GM23338 (cell line): ENCODE results near the gene MRPL28. TPM values are rescaled to one million over a fixed set of nuclear protein-coding genes. Genes with fewer than 3 reads are reported as not detected.

Experiments
- ATAC-seq: fragments of 200-7000 bp; cut with Tn5 transposase; 3 replicates; pipeline ENCODE4 v1.9.1; 2020
- DNase-seq: peaks from one replicate; pipeline ENCODE4 v3.0.0-alpha.2; 2015; ENCODE audit warnings: low spot score
- H2AFZ ChIP-seq: fragments of 200-600 bp; sonication (generic); 2 replicates; pipeline ENCODE4 v1.8.0; 2016; ENCODE audit warnings: antibody characterized with exemption, mild to moderate bottlenecking, moderate library complexity
- H3F3A ChIP-seq: fragments of 200-600 bp; sonication (generic); replicated peaks from 2 replicates; pipeline ENCODE4 v1.8.0; 2017; ENCODE audit warnings: antibody characterized with exemption, mixed run types, low read depth
- H3K27ac ChIP-seq: fragments of 200-600 bp; sonication (generic); 2 replicates; pipeline ENCODE4 v1.6.1; 2016; ENCODE audit warnings: low read depth
- H3K27me3 ChIP-seq: fragments of 200-600 bp; sonication (generic); 2 replicates; pipeline ENCODE4 v1.8.0; 2016; ENCODE audit warnings: mild to moderate bottlenecking, mixed run types, moderate library complexity; ENCODE audit not compliant: insufficient read depth
- H3K36me3 ChIP-seq: fragments of 200-600 bp; sonication (generic); 2 replicates; pipeline ENCODE4 v1.8.0; 2016; ENCODE audit warnings: mild to moderate bottlenecking; ENCODE audit not compliant: insufficient read depth
- H3K4me1 ChIP-seq: fragments of 200-600 bp; sonication (generic); 2 replicates; pipeline ENCODE4 v1.8.0; 2016; ENCODE audit warnings: mild to moderate bottlenecking, moderate library complexity; ENCODE audit not compliant: insufficient read depth
- H3K4me2 ChIP-seq: fragments of 200-600 bp; sonication (generic); 2 replicates; pipeline ENCODE4 v1.7.1; 2017; ENCODE audit warnings: mixed run types
- H3K4me3 ChIP-seq: fragments of 200-600 bp; sonication (generic); 2 replicates; pipeline ENCODE4 v1.6.1; 2016; ENCODE audit warnings: mixed run types
- H3K79me2 ChIP-seq: fragments of 200-600 bp; sonication (generic); replicated peaks from 2 replicates; pipeline ENCODE4 v1.8.0; 2017; ENCODE audit warnings: mild to moderate bottlenecking; ENCODE audit not compliant: insufficient read depth
- H3K9me2 ChIP-seq: fragments of 200-600 bp; sonication (generic); 2 replicates; pipeline ENCODE4 v1.8.0; 2017; ENCODE audit not compliant: insufficient read depth
- H4K20me1 ChIP-seq: fragments of 200-600 bp; sonication (generic); replicated peaks from 2 replicates; pipeline ENCODE4 v1.8.0; 2017; ENCODE audit warnings: mild to moderate bottlenecking; ENCODE audit not compliant: insufficient read depth
- H3K27ac Mint-ChIP-seq: 2 replicates; pipeline ENCODE4 v1.8.0; 2020; ENCODE audit warnings: inconsistent platforms, mild to moderate bottlenecking, moderate library complexity, mixed read lengths
- H3K27me3 Mint-ChIP-seq: 3 replicates; pipeline ENCODE4 v1.8.0; 2022; ENCODE audit warnings: low read depth, mild to moderate bottlenecking, moderate library complexity, mixed read lengths, inconsistent platforms; ENCODE audit not compliant: insufficient read depth, poor library complexity
- H3K36me3 Mint-ChIP-seq: 3 replicates; pipeline ENCODE4 v1.8.0; 2021; ENCODE audit warnings: low read depth, mild to moderate bottlenecking, inconsistent platforms, moderate library complexity, mixed read lengths
- H3K4me1 Mint-ChIP-seq: 3 replicates; pipeline ENCODE4 v1.8.0; 2020; ENCODE audit warnings: mild to moderate bottlenecking, inconsistent platforms, mixed read lengths
- H3K4me3 Mint-ChIP-seq: 3 replicates; pipeline ENCODE4 v1.8.0; 2021; ENCODE audit warnings: moderate library complexity, mild to moderate bottlenecking, inconsistent platforms, mixed read lengths
- H3K9me3 Mint-ChIP-seq: 3 replicates; pipeline ENCODE4 v1.8.0; 2020; ENCODE audit warnings: moderate library complexity, mild to moderate bottlenecking, inconsistent platforms, mixed read lengths
- CREB1 ChIP-seq: fragments of 250-450 bp; sonication (Bioruptor Pico); IDR thresholded peaks from 2 replicates; pipeline ENCODE4 v1.5.0; 2020; ENCODE audit warnings: low read depth, mild to moderate bottlenecking, moderate library complexity
- POLR2AphosphoS5 ChIP-seq: IDR thresholded peaks from 2 replicates; pipeline ENCODE4 v1.6.1; 2016; ENCODE audit warnings: antibody characterized with exemption, low read depth
- polyA plus RNA-seq: library from polyadenylated mRNA; unstranded; fragments of >200 nt; fragmentation: Nextera tagmentation; extraction: Ambion mirVana; gene quantifications from 2 replicates; pipeline ENCODE4 v1.2.1, GENCODE V29; 2016
- total RNA-seq: library from RNA; depleted of rRNA; stranded (reverse); fragments of >200 nt; shearing (Covaris generic); gene quantifications from 2 replicates; pipeline ENCODE4 v1.2.3, GENCODE V29; 2014
- TF ChIP-seq, protein P1 (sequence below), 2 experiments: fragments of 200-600 bp in 1 of 2; sonication (generic) in 1 of 2; conservative IDR thresholded peaks; 2 replicates each; pipeline versions ENCODE4 v1.5.1 to v1.6.1; 2016 to 2017; ENCODE audit warnings: antibody characterized with exemption in 2 of 2, low read depth in 2 of 2, mild to moderate bottlenecking in 2 of 2, moderate library complexity in 1 of 2

MRPL28 gene
- total and polyA plus RNA-seq, 2 experiments from 2014 or later = 135 to 169 TPM

DNA sequence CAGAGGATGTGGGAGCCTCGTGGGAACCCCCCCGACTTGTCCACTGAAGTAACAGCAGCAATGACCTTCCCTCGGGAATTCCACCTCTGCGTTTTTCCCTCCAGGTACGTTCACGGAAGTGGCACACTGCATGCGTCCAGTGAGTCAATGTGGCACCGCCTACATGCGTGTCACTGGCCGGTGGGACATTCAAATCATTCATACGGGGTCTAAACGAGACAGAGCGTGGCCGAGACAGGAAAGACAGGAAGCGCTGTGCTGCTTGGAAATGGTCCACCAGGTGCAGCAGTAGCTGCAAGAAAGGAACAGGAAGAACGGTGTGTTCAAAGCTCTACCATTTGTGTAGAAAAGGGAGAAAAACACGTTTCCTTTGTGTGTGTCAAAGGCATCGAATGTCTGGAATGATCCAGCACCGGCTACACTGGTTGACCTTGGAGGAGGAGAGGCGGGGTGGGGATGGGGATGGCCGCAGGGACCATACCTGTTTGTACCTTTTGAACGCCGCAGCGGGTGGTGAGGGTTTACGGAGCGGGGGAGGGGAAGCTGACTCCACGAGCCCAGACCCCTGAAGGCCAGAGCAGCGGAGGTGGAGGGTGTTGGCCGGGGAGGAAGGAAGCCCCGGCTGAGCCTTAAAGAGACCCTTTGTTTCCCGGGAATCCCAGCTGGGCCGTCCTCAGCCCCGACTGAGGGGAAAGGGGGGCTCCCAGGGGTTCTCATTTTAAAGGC, 13.2 kb upstream of the MRPL28 start:
- H3K27ac Mint-ChIP-seq = peak overlapping the region; percentile 93
- H3K4me3 Mint-ChIP-seq = peak overlapping the region; percentile 87
- Histone ChIP-seq H3K4me1 (peaks cover 42% of the 10 kb centered on the region), H3K9me2 (no peaks in the 10 kb centered on the region), H3F3A (peaks cover 39% of the 10 kb centered on the region), H3K36me3 (no peaks in the 10 kb centered on the region), H3K4me3 (peak overlapping the region; percentile 84), H3K4me2 (peak overlapping the region; percentile 82), H4K20me1 (peaks cover 5% of the 10 kb centered on the region), H3K79me2 (peaks cover 29% of the 10 kb centered on the region), H3K27me3 (no peaks in the 10 kb centered on the region), H2AFZ (no peak overlapping the region), H3K27ac (peak overlapping the region; percentile 98)
- TF ChIP-seq POLR2AphosphoS5 = peak; percentile 44
- TF ChIP-seq, protein P1, sequence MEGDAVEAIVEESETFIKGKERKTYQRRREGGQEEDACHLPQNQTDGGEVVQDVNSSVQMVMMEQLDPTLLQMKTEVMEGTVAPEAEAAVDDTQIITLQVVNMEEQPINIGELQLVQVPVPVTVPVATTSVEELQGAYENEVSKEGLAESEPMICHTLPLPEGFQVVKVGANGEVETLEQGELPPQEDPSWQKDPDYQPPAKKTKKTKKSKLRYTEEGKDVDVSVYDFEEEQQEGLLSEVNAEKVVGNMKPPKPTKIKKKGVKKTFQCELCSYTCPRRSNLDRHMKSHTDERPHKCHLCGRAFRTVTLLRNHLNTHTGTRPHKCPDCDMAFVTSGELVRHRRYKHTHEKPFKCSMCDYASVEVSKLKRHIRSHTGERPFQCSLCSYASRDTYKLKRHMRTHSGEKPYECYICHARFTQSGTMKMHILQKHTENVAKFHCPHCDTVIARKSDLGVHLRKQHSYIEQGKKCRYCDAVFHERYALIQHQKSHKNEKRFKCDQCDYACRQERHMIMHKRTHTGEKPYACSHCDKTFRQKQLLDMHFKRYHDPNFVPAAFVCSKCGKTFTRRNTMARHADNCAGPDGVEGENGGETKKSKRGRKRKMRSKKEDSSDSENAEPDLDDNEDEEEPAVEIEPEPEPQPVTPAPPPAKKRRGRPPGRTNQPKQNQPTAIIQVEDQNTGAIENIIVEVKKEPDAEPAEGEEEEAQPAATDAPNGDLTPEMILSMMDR (conservative IDR thresholded peaks at IDR 0.05; ENCODE audit: low read depth in 2 of 2) = no peak
- no peaks in the 10 kb centered on the region; the same call in 2 of the 3 replicates for H3K9me3 Mint-ChIP-seq
- DNase-seq (peak; percentile 90), ATAC-seq (peak; percentile 44)
- H3K36me3 Mint-ChIP-seq = peaks cover 15% of the 10 kb centered on the region; the same call in 2 of the 3 replicates
- peaks cover 41% of the 10 kb centered on the region for H3K27me3 Mint-ChIP-seq
- peaks cover 45% of the 10 kb centered on the region for H3K4me1 Mint-ChIP-seq

DNA sequence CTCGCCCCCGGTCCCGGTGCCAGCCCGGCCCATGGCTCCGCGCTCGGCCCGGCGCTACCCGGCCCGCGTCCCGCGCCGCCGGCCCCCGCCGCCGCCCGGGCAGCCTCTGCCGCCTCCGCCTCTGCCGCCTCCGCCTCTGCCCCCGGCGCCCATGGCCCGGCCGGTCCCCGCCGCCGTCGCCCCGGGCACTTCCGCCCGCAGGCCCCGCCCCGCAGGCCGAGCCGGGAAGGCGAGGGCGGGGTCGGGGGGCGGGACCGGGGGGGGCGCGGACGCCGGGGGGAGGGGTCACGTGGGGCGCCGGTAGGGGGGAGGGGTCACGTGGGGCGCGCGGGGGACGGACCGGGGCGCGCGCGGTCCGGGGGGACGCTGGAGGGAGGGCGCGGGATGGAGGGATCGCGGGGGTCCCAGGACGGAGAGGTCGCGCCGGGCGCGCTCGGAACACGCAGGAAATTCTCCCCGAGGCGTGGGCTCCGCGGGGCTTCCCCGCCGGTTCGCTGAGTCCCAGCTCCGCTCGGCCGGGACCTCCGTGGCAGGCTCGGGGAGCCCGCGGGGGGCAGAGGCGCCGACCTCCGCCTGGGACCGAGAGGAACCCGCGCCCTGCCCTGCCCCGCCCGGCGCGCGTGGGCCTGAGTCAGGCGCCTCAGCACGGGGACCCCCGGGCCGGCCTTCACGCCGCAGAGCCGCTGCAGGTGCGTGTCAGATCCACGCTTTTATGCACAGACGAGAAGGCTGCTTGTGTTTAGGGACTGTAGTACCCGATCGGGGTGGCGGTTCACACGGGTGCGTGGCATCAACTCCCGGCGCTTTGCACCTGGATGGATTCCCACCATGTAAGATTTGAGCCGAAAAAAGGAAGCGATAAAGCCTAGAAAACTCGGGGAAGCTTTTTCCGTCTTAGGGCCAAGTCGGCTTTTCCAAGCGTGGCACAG, 11.7 kb upstream of the MRPL28 start, which contains the start of gene PGAP6:
TSS of gene PGAP6 (minus strand) at position 190 of the 929 bp plus-strand sequence. CDS start at position 33, 157 bp downstream.
- DNase-seq (peak; percentile 71), ATAC-seq (no peak)
- peak within 1 kb of the TSS; percentile 87 for H3K4me3 Mint-ChIP-seq
- Histone ChIP-seq H3F3A (peaks cover 37% of the 10 kb centered on the region), H3K9me2 (no peaks in the 10 kb centered on the region), H3K4me2 (peak within 1 kb of the TSS; percentile 90), H4K20me1 (peaks cover 5% of the 10 kb centered on the region), H3K4me1 (peaks cover 42% of the 10 kb centered on the region), H3K4me3 (peak within 1 kb of the TSS; percentile 95), H3K36me3 (no peaks in the 10 kb centered on the region), H3K27me3 (no peaks in the 10 kb centered on the region), H3K79me2 (peaks cover 29% of the 10 kb centered on the region), H2AFZ (no peak within 1 kb of the TSS), H3K27ac (peak within 1 kb of the TSS; percentile 98)
- H3K27me3 Mint-ChIP-seq = peaks cover 36% of the 10 kb centered on the region
- peaks cover 15% of the 10 kb centered on the region; the same call in 2 of the 3 replicates for H3K36me3 Mint-ChIP-seq
- H3K27ac Mint-ChIP-seq = peak within 1 kb of the TSS; percentile 93; the same call in 1 of the 2 replicates
- TF ChIP-seq CREB1 (CRISPR knock-in tag) = no peak
- peak; percentile 60 for TF ChIP-seq POLR2AphosphoS5
- peaks cover 35% of the 10 kb centered on the region for H3K4me1 Mint-ChIP-seq
- H3K9me3 Mint-ChIP-seq = no peaks in the 10 kb centered on the region; the same call in 2 of the 3 replicates
